Ovary (tissue), 9 donors: ENCODE results near the gene PRPF8. TPM values are rescaled to one million over a fixed set of nuclear protein-coding genes. Genes with fewer than 3 reads are reported as not detected.

Experiments used
- DNase-seq, 5 donors: peaks; one replicate each; pipeline ENCODE4 v3.0.0-alpha.2; 2019 to 2020
- H3K27ac ChIP-seq, 2 donors: fragments of 200-600 bp; one replicate each; pipeline versions ENCODE4 v1.5.1 to v1.8.0; 2019 to 2022
- H3K27me3 ChIP-seq: fragments of 200-600 bp; one replicate; pipeline ENCODE4 v1.8.0; 2022
- H3K36me3 ChIP-seq: fragments of 200-600 bp; sonication (generic); one replicate; pipeline ENCODE4 v1.5.1; 2019
- H3K4me1 ChIP-seq: one replicate; pipeline ENCODE4 v1.8.1; 2013; ENCODE audit warnings: mild to moderate bottlenecking, moderate library complexity; ENCODE audit not compliant: insufficient read depth
- H3K4me3 ChIP-seq: fragments of 200-600 bp; sonication (generic); one replicate; pipeline ENCODE4 v1.5.1; 2017
- H3K9me3 ChIP-seq, 2 donors: fragments of 200-600 bp in 1 of 2; sonication (generic) in 1 of 2; one replicate each; pipeline versions ENCODE4 v1.5.1 to v1.8.1; 2013 to 2019; ENCODE audit warnings: mild to moderate bottlenecking in 1 of 2, moderate library complexity in 1 of 2
- CTCF ChIP-seq, 3 donors: fragments of 450-650 bp in 2 of 3; fragments of 200-600 bp in 1 of 3; IDR thresholded peaks; one replicate each; pipeline versions ENCODE4 v1.5.1 to v1.8.0; 2016 to 2022; ENCODE audit warnings: antibody characterized with exemption in 3 of 3, mild to moderate bottlenecking in 1 of 3
- EP300 ChIP-seq: sonication (generic); formaldehyde crosslinking; IDR thresholded peaks from one replicate; pipeline ENCODE4 v1.6.1; 2017; ENCODE audit warnings: antibody characterized with exemption
- POLR2A ChIP-seq: fragments of 450-650 bp; IDR thresholded peaks from one replicate; pipeline ENCODE4 v1.6.1; 2017; ENCODE audit warnings: antibody characterized with exemption, mild to moderate bottlenecking, moderate library complexity
- WGBS, 3 donors: extraction: QIAGEN DNeasy Blood & Tissue Kit in 1 of 3; methylation state at CpG; one replicate each; pipeline versions ENCODE4 v1.1.5 to v1.1.7; 2013 to 2017; 5-methylcytosine and 5-hydroxymethylcytosine counted together
- intact Hi-C, 4 donors: fragments of 100-400 bp; cut with DNase I; formaldehyde crosslinking; loops; one replicate each; pipeline versions ENCODE4 v1.11.0 to v1.15.1; 2022 to 2023
- polyA plus RNA-seq, 2 donors: library from polyadenylated mRNA; stranded (reverse); fragments of 200-250 nt in 1 of 2; fragments of 350-450 nt in 1 of 2; fragmentation: Illumina TruSeq in 1 of 2; extraction: RNeasy Lipid Tissue Mini Kit (QIAGEN cat#74804) in 1 of 2; gene quantifications; one replicate each; pipeline ENCODE4 v1.2.3, GENCODE V29; 2013 to 2014
- total RNA-seq, 7 donors: library from RNA; depleted of rRNA in 2 of 7; stranded (reverse); fragments of >200 nt in 2 of 7; fragmentation: NEBNext Ultra II Directional in 3 of 7; extraction: Animal tissue kit (Norgen Biotek cat#: 25700) in 3 of 7; gene quantifications; one replicate each; pipeline versions ENCODE4 v1.1.0 to v1.2.4, GENCODE V29; 2016 to 2023
- donor health status: DM: no; HTN: no; CAD: no; lungs with moderate emphysema.
- donor health status: DM: no; HTN: no; CAD: no.
- donor health status: Bipolar disorder and iron deficiency.
- donor health status: DM: yes; HTN: yes; CAD: no.
- donor health status: DM: no; HTN: no; CAD: no.
- donor health status: DM: yes; HTN: yes; CAD: no.

PRPF8 gene
- total and polyA plus RNA-seq, 9 donors = 146 to 379 (median 276) TPM

- peak overlapping the region; percentile 24 for H3K4me3 ChIP-seq
- H3K9me3 ChIP-seq = no peaks in the 10 kb centered on the region
- peaks cover 6% of the 10 kb centered on the region for H3K4me1 ChIP-seq
- no peak for DNase-seq
- WGBS, 3 donors = 37 to 61% (median 49%) methylated on average over 9 to 13 of the region's 13 CpGs
- no peaks in the 10 kb centered on the region for H3K36me3 ChIP-seq
- TF ChIP-seq CTCF (IDR thresholded peaks at IDR 0.05) = no peak
- no peak for TF ChIP-seq POLR2A
- no peak for TF ChIP-seq EP300
- H3K27me3 ChIP-seq = no peaks in the 10 kb centered on the region
- intact Hi-C loops = loop anchor here in 2 of 4 donors (5.0 to 10.0 kb wide), 2 partner anchors 72 to 141 kb away; no protein-coding TSS in a partner anchor
- no peak overlapping the region for H3K27ac ChIP-seq
Measured at GRCh38 chr17:1643999-1644492, 40.6 kb downstream of the PRPF8 start.

GRCh38 chr17:1643293-1643998 is 41.2 kb downstream of the PRPF8 start:
- Histone ChIP-seq H3K9me3 (no peaks in the 10 kb centered on the region), H3K27ac (no peak overlapping the region), H3K36me3 (no peaks in the 10 kb centered on the region), H3K4me1 (peaks cover 5% of the 10 kb centered on the region), H3K27me3 (no peaks in the 10 kb centered on the region), H3K4me3 (peak overlapping the region; percentile 24)
- TF ChIP-seq POLR2A (no peak), CTCF (IDR thresholded peaks at IDR 0.05) (no peak), EP300 (no peak)
- DNase-seq = peak in 2 of 5 donors; percentile 56 to 68
- 1 to 2% (median 1%) methylated on average over 15 to 89 of the region's 90 CpGs for WGBS, 3 donors
- intact Hi-C loops = loop anchor here in 2 of 4 donors (5.0 to 10.0 kb wide), 2 partner anchors 71 to 141 kb away; no protein-coding TSS in a partner anchor

GRCh38 chr17:1641065-1641403 is 43.6 kb downstream of the PRPF8 start:
- 67 to 74% (median 73%) methylated on average over 12 of the region's 12 CpGs for WGBS, 3 donors
- no peaks in the 10 kb centered on the region for H3K27me3 ChIP-seq
- intact Hi-C loops = loop anchor here in 2 of 4 donors (5.0 to 10.0 kb wide), 2 partner anchors 69 to 144 kb away; no protein-coding TSS in a partner anchor

More at GRCh38 chr17:1641065-1641403, 43.6 kb downstream of the PRPF8 start:
- Histone ChIP-seq H3K27ac (no peak overlapping the region), H3K9me3 (no peaks in the 10 kb centered on the region), H3K4me3 (no peak overlapping the region), H3K36me3 (no peaks in the 10 kb centered on the region), H3K4me1 (peaks cover 5% of the 10 kb centered on the region)
- DNase-seq = no peak
- TF ChIP-seq CTCF (IDR thresholded peaks at IDR 0.05) = no peak
- TF ChIP-seq POLR2A = no peak
- no peak for TF ChIP-seq EP300
